ENCODE measurements around the gene PSMG1. TPM values are rescaled to one million over a fixed set of nuclear protein-coding genes. Genes with fewer than 3 reads are reported as not detected.

The PSMG1 gene, protein sequence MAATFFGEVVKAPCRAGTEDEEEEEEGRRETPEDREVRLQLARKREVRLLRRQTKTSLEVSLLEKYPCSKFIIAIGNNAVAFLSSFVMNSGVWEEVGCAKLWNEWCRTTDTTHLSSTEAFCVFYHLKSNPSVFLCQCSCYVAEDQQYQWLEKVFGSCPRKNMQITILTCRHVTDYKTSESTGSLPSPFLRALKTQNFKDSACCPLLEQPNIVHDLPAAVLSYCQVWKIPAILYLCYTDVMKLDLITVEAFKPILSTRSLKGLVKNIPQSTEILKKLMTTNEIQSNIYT
- total RNA-seq = 28.5 and 44.6 TPM in 2 replicates

DNA sequence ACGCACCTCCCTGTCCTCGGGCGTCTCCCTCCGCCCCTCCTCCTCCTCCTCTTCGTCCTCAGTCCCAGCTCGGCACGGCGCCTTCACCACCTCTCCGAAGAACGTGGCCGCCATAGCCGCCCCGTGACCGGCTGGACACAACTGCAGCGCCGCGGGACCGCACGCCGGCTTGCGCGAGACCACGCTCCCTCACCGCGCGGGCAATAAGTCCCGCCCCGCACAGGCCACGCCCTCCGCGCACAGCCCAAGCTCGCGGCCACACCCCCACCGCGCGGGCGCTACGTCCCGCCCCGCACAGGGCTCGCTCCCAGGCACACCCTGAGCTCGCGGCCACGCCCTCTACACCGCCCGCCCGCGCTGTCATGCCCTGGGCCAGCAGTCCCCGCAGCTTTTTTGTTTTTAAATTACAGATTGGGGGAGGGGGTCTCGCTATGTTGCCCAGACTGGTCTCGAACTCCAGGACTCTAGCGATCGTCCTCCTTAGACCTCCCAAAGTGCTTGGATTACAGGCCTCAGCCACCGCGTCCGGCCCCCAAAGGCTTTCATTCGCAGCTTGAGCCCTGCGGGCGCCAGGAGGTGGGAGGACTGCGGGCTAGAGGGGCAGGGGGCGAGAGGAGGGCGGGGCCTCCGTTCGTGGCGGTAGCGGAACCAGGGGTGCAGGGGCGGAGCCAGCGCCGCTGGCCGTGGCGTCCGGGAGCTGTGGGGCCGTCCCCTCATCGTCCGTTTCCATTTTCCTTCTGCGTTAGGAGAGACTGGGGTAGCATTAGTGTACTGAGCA lies at the start of gene PSMG1:
Gene PSMG1, minus strand, starts transcription at position 180 of the 778 bp plus-strand sequence. Its CDS starts 66 bp downstream, at position 114.

Other genes starting within 250 kb of the PSMG1 start
- 19.2 and 19.7 TPM in 2 replicates for gene BRWD1, start 130.2 kb upstream of the PSMG1 start, total RNA-seq
- gene HMGN1, start 165.6 kb upstream of the PSMG1 start, total RNA-seq = 116 and 130 TPM in 2 replicates

All from cardiac ventricle fibroblast (primary cell).